MM.1S (cell line): ENCODE results near the gene KCNK7.

ENCODE experiments used
- DNase-seq: peaks from one replicate; pipeline ENCODE4 v3.0.0-alpha.2; 2015
- H2AFZ ChIP-seq: fragments of 300-600 bp; sonication (generic); 2 replicates; pipeline ENCODE4 v1.6.0; 2016; ENCODE audit warnings: antibody characterized with exemption, low read length
- H3F3A ChIP-seq: fragments of 300-600 bp; sonication (generic); 2 replicates; pipeline ENCODE4 v1.6.1; 2016; ENCODE audit warnings: mild to moderate bottlenecking, antibody characterized with exemption, low read length, moderate library complexity, mixed read lengths; ENCODE audit not compliant: insufficient read depth
- H3K27ac ChIP-seq: fragments of 300-600 bp; sonication (generic); 2 replicates; pipeline ENCODE4 v1.5.1; 2016; ENCODE audit warnings: mild to moderate bottlenecking, low read length
- H3K27me3 ChIP-seq: fragments of 300-600 bp; sonication (generic); replicated peaks from 2 replicates; pipeline ENCODE4 v1.6.0; 2016; ENCODE audit warnings: low read length; ENCODE audit not compliant: insufficient read depth
- H3K36me3 ChIP-seq: fragments of 300-600 bp; sonication (generic); replicated peaks from 2 replicates; pipeline ENCODE4 v1.6.1; 2016; ENCODE audit warnings: mild to moderate bottlenecking, low read length, mixed read lengths; ENCODE audit not compliant: insufficient read depth
- H3K4me1 ChIP-seq: fragments of 300-600 bp; sonication (generic); 2 replicates; pipeline ENCODE4 v1.6.1; 2016; ENCODE audit warnings: low read length, mixed read lengths
- H3K4me2 ChIP-seq: fragments of 300-600 bp; sonication (generic); 2 replicates; pipeline ENCODE4 v1.6.0; 2016; ENCODE audit warnings: low read depth, low read length
- H3K4me3 ChIP-seq: fragments of 300-600 bp; sonication (generic); 2 replicates; pipeline ENCODE4 v1.5.1; 2016; ENCODE audit warnings: low read length, mixed read lengths
- H3K79me2 ChIP-seq: fragments of 300-600 bp; sonication (generic); 2 replicates; pipeline ENCODE4 v1.6.1; 2016; ENCODE audit warnings: mixed run types, low read length, mixed read lengths
- H3K9ac ChIP-seq: fragments of 300-600 bp; sonication (generic); 2 replicates; pipeline ENCODE4 v1.6.1; 2016; ENCODE audit warnings: low read length, mixed read lengths
- H3K9me2 ChIP-seq: fragments of 300-600 bp; sonication (generic); replicated peaks from 2 replicates; pipeline ENCODE4 v1.6.1; 2016; ENCODE audit warnings: mild to moderate bottlenecking, low read length, mixed read lengths; ENCODE audit not compliant: insufficient read depth
- H3K9me3 ChIP-seq: fragments of 300-600 bp; sonication (generic); replicated peaks from 2 replicates; pipeline ENCODE4 v1.6.1; 2016; ENCODE audit warnings: mild to moderate bottlenecking, low read length, mixed read lengths; ENCODE audit not compliant: insufficient read depth
- H4K20me1 ChIP-seq: fragments of 300-600 bp; sonication (generic); 2 replicates; pipeline ENCODE4 v1.6.1; 2016; ENCODE audit warnings: mild to moderate bottlenecking, low read length, moderate library complexity, mixed read lengths; ENCODE audit not compliant: insufficient read depth
- EZH2 ChIP-seq: fragments of 300-600 bp; sonication (generic); optimal IDR thresholded peaks from 2 replicates; pipeline ENCODE3; 2017; ENCODE audit warnings: low read depth, mild to moderate bottlenecking, antibody characterized with exemption, low read length, mixed read lengths
- EZH2phosphoT487 ChIP-seq: fragments of 300-600 bp; sonication (generic); IDR thresholded peaks from 2 replicates; pipeline ENCODE4 v1.6.1; 2018; ENCODE audit warnings: antibody characterized with exemption, low read length
- TF ChIP-seq, protein P1 (sequence below): fragments of 300-600 bp; sonication (generic); IDR thresholded peaks from 2 replicates; pipeline ENCODE4 v1.5.1; 2016; ENCODE audit warnings: antibody characterized with exemption, low read length, mixed read lengths

The KCNK7 gene

DNA sequence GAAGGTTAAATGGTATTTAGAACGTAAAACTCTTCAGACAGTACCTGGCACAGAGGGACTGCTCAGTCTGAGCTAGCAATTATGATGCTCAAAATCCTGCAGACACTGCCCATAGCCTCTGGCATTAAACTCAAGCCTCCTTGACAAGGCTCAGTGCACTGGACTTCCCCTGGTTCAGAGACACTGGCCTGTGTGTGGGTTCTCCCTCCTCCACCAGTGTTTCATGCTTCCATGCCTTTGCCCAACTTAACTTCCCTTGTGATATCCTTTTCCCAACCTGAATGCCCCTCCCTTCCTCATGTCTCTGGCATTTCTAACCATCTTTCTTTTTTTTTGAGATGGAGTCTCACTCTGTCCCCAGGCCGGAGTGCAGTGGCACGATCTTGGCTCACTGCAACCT, 46.5 kb downstream of the KCNK7 start:
- Histone ChIP-seq H3K79me2 (peaks cover 3% of the 10 kb centered on the region; the same call in 1 of the 2 replicates), H3K27ac (no peak overlapping the region), H3K9ac (no peak overlapping the region), H3F3A (peaks cover 28% of the 10 kb centered on the region), H2AFZ (no peak overlapping the region), H4K20me1 (no peaks in the 10 kb centered on the region), H3K4me2 (no peak overlapping the region), H3K4me1 (peaks cover 36% of the 10 kb centered on the region), H3K27me3 (no peaks in the 10 kb centered on the region), H3K9me3 (no peaks in the 10 kb centered on the region), H3K4me3 (no peak overlapping the region), H3K9me2 (no peaks in the 10 kb centered on the region), H3K36me3 (no peaks in the 10 kb centered on the region)
- DNase-seq = no peak
- TF ChIP-seq, protein P1, sequence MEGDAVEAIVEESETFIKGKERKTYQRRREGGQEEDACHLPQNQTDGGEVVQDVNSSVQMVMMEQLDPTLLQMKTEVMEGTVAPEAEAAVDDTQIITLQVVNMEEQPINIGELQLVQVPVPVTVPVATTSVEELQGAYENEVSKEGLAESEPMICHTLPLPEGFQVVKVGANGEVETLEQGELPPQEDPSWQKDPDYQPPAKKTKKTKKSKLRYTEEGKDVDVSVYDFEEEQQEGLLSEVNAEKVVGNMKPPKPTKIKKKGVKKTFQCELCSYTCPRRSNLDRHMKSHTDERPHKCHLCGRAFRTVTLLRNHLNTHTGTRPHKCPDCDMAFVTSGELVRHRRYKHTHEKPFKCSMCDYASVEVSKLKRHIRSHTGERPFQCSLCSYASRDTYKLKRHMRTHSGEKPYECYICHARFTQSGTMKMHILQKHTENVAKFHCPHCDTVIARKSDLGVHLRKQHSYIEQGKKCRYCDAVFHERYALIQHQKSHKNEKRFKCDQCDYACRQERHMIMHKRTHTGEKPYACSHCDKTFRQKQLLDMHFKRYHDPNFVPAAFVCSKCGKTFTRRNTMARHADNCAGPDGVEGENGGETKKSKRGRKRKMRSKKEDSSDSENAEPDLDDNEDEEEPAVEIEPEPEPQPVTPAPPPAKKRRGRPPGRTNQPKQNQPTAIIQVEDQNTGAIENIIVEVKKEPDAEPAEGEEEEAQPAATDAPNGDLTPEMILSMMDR = no peak
- TF ChIP-seq EZH2phosphoT487 (no peak), EZH2 (no peak)

DNA sequence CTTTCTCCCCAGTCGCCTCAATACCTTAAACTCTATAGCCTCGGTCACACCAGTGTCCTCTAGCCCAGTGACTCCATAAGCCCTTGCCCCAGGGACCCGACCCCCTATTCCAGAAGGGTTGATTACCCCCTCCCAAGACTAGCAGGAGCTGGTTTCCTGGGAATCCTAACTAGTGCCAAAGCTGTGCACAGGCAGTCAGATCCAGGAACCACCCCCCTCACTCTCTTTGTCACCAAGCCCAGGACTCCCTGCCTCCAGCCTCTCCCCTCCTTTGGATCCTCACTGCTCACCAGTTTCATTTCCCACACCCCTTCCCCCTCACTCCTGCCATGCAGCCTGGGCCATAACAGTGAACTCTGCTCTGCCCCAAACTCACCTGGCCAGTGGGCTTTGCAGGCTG, 47.2 kb downstream of the KCNK7 start:
- Histone ChIP-seq H3K4me2 (no peak overlapping the region), H3K36me3 (no peaks in the 10 kb centered on the region), H3K9me2 (no peaks in the 10 kb centered on the region), H3K27me3 (no peaks in the 10 kb centered on the region), H3K4me1 (peaks cover 36% of the 10 kb centered on the region), H3K27ac (no peak overlapping the region), H3K9me3 (no peaks in the 10 kb centered on the region), H2AFZ (no peak overlapping the region), H3K4me3 (no peak overlapping the region), H3K79me2 (peaks cover 3% of the 10 kb centered on the region; the same call in 1 of the 2 replicates), H3K9ac (no peak overlapping the region), H3F3A (peaks cover 28% of the 10 kb centered on the region), H4K20me1 (no peaks in the 10 kb centered on the region)
- DNase-seq = no peak
- no peak for TF ChIP-seq EZH2
- TF ChIP-seq, protein P1 = no peak
- no peak for TF ChIP-seq EZH2phosphoT487

DNA sequence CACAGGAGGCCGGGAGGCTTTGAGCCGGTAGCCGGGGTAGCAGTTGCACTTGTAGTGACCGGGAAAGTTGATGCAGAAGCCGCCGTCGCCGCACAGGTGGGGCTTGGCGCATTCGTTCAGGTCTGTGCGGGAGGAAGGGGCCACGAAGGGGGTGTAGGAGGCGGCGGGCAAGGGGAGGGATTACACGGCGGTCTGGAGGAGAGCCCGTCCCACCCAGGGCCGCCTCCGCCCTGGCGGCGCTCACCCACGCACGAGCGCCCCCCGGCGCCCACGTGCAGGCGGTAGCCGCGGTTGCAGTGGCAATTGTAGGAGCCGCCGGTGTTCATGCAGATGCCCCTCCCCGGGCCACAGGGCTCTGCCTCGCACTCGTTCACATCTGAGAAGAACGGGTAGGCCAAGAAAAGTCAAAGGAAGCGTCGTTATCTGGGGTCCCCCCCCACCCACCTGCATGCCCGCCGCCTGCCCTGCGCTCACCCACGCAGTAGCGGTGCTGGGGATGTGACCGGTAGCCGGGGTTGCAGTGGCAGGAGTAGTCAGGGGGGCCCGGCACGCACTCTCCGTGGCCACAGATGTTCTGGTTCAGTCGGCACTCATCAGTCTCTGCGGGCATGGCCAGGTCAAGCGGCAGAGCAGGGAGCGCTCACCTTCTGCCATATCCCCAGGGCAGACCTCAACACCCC, 48.0 kb downstream of the KCNK7 start:
- H3K27me3 ChIP-seq = no peaks in the 10 kb centered on the region
- peaks cover 30% of the 10 kb centered on the region for H3K4me1 ChIP-seq
- H3K9ac ChIP-seq = no peak overlapping the region
- H3K4me2 ChIP-seq = peak overlapping the region; percentile 80; the same call in 1 of the 2 replicates
- TF ChIP-seq EZH2 (no peak), EZH2phosphoT487 (no peak)
- TF ChIP-seq, protein P1 = no peak
- no peak for DNase-seq
- no peak overlapping the region for H3K4me3 ChIP-seq
- H3F3A ChIP-seq = peaks cover 22% of the 10 kb centered on the region
- H2AFZ ChIP-seq = no peak overlapping the region
- H3K9me3 ChIP-seq = no peaks in the 10 kb centered on the region
- H3K79me2 ChIP-seq = peaks cover 3% of the 10 kb centered on the region; the same call in 1 of the 2 replicates
- H3K9me2 ChIP-seq = no peaks in the 10 kb centered on the region
- no peaks in the 10 kb centered on the region for H4K20me1 ChIP-seq
- no peaks in the 10 kb centered on the region for H3K36me3 ChIP-seq
- H3K27ac ChIP-seq = no peak overlapping the region
